HG03558 (cell line): ENCODE measurements around the gene FOXD2.

Experiments
- ATAC-seq: cut with Tn5 transposase; IDR thresholded peaks from one replicate; pipeline ENCODE4 v1.9.1; 2021; ENCODE audit warnings: moderate number of reproducible peaks; ENCODE audit not compliant: unreplicated experiment; ENCODE audit errors: extremely low read depth

The FOXD2 gene

DNA sequence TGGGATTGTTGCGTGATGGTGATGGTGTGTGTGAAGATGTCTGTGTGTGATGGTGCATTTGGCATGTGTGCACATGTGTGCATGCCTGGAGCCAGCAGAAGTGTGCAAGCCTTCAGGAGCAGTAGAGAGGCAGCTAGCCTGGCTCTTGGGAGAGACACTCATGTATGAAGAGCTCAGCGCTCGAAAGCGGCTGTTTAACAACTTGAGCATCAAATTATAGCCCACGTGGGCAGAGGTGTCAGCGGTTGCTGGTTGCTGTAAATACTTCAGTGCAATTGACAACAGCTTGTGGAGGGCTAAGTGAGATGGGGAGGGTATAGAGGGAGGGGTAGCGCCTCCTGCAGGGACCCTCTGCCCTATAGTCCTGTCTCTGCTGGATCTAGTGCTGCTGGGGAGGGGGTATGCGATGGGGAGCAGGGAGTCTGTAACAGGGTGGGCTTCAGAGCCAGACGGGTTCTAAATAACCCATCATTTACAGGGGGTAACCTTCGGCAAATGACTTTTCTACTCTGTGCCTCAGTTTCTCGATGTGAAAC, 21.5 kb downstream of the FOXD2 start:
- ATAC-seq, result no peak

GRCh38 chr1:47460040-47460439, 22.2 kb downstream of the FOXD2 start:
- ATAC-seq, result no peak

- no peak for ATAC-seq
Measured at GRCh38 chr1:47460456-47460855, 22.6 kb downstream of the FOXD2 start.

DNA sequence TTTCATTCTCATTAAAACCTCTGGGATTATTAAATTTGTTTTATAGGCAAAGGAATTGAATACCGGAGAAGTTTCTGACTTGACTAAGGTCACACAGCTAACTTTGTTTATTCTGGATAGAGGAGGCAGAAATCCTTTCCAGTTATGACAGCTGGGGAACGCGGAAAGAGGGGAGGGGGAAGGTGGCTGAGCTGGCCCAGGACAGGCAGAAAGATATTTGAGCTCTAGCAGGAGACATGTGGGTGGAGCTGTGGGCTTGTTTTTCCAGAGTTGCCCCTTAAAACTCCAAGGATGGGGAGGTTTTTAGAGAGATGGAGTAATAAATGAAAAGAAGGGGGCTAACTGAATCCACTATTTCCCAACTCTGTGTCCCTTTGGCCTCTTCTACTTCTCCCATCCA, 27.8 kb downstream of the FOXD2 start:
- ATAC-seq, result no peak

- ATAC-seq, result no peak
Measured at GRCh38 chr1:47468709-47469389, 31.0 kb downstream of the FOXD2 start.

GRCh38 chr1:47469390-47469759, 31.5 kb downstream of the FOXD2 start:
- ATAC-seq, result no peak

GRCh38 chr1:47469910-47470309, 32.1 kb downstream of the FOXD2 start:
- ATAC-seq, result no peak

DNA sequence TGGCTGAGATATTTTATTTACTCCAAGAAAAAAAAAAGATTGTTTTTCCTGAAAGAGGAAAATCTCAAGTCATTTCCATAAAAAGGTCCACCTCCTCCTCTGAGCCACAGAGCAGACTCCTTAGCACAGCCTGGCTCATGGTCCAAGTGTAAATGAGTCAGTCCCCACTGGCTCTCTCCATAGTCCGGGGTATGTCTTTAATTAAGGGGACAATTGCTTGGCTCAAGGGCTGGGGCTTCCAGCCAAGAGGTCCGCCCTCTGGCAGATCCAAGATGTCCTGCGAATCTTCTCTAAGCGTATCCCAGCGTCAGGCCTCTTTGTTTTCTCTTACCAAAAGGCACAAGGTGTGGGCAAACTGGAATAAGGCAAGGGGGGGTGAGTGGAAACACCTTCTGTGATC, 33.3 kb downstream of the FOXD2 start:
- no peak for ATAC-seq

- ATAC-seq, result no peak
Measured at GRCh38 chr1:47474278-47475193, 36.7 kb downstream of the FOXD2 start.

DNA sequence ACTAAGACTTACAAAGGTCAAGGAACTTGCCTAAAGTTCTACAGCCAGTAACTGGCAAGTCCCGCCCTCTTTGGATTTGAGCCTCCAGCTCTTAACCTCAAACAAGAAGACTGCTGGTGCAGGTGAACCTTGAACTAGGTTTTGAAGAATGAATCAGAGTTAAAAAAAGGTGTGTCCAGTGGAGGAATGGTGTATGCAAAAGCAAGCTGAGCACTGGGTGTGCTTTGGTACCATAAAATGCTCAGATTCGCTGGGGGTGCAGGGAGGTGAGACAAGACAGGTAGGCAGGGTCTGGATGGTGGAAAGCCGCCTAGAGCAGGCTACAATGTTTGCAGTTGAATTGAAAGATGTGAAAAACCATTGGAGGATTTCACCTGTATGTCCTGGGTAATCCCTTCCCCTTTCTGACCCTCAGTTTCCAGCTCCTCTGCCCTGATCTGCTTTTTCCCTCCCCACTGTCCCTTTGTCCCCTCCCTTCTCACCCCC, 39.8 kb downstream of the FOXD2 start:
- ATAC-seq, result no peak

DNA sequence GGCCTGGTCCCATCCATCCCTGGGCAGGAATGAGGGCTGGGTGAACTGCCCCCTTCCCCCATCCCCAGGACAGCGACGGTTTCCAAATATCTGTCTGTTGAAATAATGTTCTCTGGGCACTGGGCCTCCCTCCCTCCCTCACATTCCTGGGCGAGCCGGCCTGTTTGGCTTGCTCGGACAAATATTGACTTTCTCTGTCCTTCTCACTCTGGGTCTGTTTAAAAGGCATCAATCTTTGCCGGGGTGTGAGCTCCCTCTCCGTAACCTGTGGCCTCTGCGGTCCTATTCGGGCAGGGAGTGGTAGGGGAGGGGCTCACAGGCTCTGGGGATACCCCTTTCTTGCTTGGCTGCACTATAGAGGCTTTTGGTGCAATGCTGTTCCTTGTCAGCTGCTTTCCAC, 40.2 kb downstream of the FOXD2 start:
- ATAC-seq, result no peak

DNA sequence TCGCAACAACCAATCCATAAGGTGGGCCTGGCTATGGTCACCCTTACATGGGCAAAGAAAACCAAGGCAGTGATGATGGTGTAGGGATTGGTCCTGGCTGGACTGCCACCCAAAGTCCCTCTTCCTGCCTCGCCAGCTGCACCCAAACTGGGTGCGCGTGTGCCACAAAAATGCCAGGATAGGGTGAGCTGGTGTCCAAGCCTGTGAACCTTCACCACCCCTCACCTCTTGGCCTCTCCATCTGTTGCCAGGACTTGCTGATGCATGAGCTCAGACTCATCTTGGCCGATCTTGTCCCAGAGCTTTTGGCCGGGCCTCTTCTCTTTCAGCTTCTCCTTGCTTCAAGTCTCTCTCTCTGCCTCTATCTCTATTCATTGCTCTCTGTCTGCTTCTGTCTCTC, 41.8 kb downstream of the FOXD2 start:
- no peak for ATAC-seq

DNA sequence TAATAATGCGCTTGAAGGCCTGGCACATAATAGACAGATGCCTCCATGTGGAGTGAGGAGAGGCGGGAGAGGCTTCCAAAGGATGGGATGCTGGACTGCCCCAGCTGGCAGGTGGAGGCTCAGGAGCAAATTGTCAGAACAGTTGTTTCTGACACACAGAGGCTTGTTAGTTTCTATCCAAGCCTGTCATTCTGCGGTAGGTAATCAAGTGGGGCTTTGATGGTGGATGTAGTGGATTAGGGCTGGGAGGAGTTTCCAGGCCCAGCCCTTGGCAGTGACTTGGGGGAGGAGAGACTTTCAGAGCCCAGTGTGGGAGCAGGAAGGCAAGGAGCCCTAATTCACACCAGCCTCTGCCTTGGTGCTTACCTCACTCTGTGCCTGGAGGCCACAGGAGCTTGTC, 44.1 kb downstream of the FOXD2 start:
- ATAC-seq, result no peak

DNA sequence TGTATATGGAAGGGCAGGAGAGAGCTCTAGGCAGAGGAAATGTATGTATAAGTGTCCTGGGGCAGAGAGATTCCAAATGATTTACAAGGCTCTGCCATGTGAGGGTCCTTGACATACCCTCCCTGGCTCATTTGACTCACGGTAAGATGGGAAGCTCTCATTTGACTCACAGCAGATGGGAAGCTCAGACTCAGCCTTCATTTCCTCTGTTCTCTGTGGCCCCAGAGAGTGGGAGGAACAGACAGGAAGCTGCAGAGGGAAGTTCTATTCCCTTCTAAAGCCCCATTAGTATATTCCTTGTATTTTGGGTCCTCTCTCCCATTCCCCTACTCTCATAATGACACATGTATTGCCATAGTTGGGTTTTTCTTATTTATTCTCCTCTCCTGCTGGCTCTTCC, 44.9 kb downstream of the FOXD2 start:
- no peak for ATAC-seq

DNA sequence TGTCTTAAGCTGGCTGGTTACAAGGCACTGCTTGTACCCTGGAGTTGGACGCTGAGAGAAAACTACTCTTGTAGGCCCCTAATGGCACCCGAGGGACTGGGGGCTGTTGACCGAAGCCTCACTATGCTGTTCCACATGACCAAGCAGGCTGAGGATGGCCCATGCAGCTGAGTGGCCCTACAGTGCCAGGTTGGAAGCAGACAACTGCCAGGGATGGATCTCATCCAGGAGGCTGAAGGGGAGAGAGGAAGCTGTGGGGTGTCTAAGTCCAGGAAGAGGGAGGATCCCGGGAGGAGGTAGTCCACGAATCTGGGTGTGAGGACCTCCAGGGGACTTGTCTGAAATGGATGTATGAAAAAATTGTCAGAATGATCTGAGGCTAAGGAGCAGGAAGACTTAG, 45.8 kb downstream of the FOXD2 start:
- no peak for ATAC-seq

DNA sequence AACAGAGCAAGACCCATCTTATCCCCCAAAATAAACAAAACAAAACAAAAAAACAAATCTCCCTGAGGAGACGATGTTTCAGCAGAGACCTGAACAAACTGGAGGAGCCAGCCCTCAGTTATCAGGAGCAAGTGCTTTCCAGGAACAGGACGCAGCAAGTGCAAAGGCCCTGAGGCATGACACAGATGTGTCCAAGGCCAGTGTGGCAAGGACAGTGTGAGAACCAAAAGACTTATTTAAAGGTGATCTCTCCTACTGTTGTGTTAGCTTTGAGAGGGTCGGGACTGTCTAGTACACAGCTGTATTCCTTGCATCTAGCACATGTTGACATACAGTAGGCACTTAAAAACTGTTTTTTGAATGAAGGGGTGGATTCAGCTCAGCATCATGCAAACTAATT, 48.0 kb downstream of the FOXD2 start:
- ATAC-seq, result no peak

GRCh38 chr1:47487332-47487731, 49.5 kb downstream of the FOXD2 start:
- ATAC-seq, result no peak

DNA sequence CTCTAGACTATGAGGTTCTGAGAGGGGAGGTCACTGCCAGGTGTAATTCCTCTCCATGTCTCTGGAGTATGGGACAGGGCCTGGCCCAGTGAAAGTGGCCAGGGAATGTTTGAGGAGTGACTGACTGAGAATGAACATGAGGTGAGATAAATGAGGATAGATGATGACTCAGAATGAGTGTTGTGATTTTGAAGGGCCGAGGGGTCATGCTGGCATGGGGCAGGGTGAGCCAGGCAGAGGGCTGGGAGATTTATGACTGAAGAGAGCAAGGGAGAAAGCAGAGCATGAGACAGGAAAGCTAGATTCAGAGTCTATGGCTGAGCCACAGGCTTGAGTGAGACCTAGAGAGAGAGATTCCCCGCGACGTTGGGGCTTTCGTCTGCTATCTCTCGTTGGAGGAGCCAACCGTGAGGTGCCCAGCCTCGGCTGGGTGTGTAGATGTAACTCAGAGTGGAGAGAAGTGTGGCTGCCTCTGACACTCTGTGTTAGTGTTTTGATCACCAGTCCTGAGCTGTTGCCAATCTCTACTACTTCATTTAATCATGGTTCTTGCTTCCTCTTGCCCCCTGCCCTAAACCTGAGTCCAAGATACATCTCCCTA, 50.1 kb downstream of the FOXD2 start:
- no peak for ATAC-seq
